GM18868 (cell line): ENCODE results near the gene ITPR2.
A peak's percentile ranks its signal among the peaks of the same experiment; 100 is the strongest.

ENCODE experiments used
- ATAC-seq: cut with Tn5 transposase; IDR thresholded peaks from one replicate; pipeline ENCODE4 v1.9.1; 2021; ENCODE audit warnings: mild to moderate bottlenecking, moderate library complexity; ENCODE audit not compliant: unreplicated experiment

The ITPR2 gene

GRCh38 chr12:26374934-26375680, 457.9 kb downstream of the ITPR2 start:
- ATAC-seq = no peak

- no peak for ATAC-seq
Observed at GRCh38 chr12:26373606-26374495, 459.1 kb downstream of the ITPR2 start.

- ATAC-seq = no peak
Observed at GRCh38 chr12:26372866-26373265, 460.1 kb downstream of the ITPR2 start.

- no peak for ATAC-seq
Observed at GRCh38 chr12:26370098-26370497, 462.9 kb downstream of the ITPR2 start.

GRCh38 chr12:26369588-26369987, 463.4 kb downstream of the ITPR2 start:
- ATAC-seq = no peak

GRCh38 chr12:26367991-26368730, 464.8 kb downstream of the ITPR2 start:
- no peak for ATAC-seq

- ATAC-seq = no peak
Observed at GRCh38 chr12:26361964-26362363, 471.0 kb downstream of the ITPR2 start.

GRCh38 chr12:26360062-26360461, 472.9 kb downstream of the ITPR2 start:
- ATAC-seq = no peak

- ATAC-seq = no peak
Observed at GRCh38 chr12:26359576-26359975, 473.4 kb downstream of the ITPR2 start.

GRCh38 chr12:26358651-26359050, 474.3 kb downstream of the ITPR2 start:
- no peak for ATAC-seq

GRCh38 chr12:26347300-26347699, 485.7 kb downstream of the ITPR2 start:
- ATAC-seq = no peak

- no peak for ATAC-seq
Observed at GRCh38 chr12:26346736-26347135, 486.3 kb downstream of the ITPR2 start.

GRCh38 chr12:26345471-26346003, 487.5 kb downstream of the ITPR2 start:
- no peak for ATAC-seq

GRCh38 chr12:26341491-26341890, 491.5 kb downstream of the ITPR2 start:
- ATAC-seq = no peak

GRCh38 chr12:26340649-26341048, 492.3 kb downstream of the ITPR2 start:
- ATAC-seq = peak; percentile 78

GRCh38 chr12:26339976-26340375, 493.0 kb downstream of the ITPR2 start:
- ATAC-seq = no peak

- no peak for ATAC-seq
Observed at GRCh38 chr12:26338586-26339572, 494.1 kb downstream of the ITPR2 start.

- no peak for ATAC-seq
Observed at GRCh38 chr12:26335651-26336050, 497.3 kb downstream of the ITPR2 start.

GRCh38 chr12:26334621-26335124, 498.3 kb downstream of the ITPR2 start:
- ATAC-seq = no peak

GRCh38 chr12:26331960-26332359, 501.0 kb downstream of the ITPR2 start:
- ATAC-seq = peak; percentile 45
